ENCODE data around the gene SNX13.

- TF ChIP-seq CTCF (conservative IDR thresholded peaks at IDR 0.05; ENCODE audit: low read depth in 2 of 2), result no peak
- TF ChIP-seq, protein P1, sequence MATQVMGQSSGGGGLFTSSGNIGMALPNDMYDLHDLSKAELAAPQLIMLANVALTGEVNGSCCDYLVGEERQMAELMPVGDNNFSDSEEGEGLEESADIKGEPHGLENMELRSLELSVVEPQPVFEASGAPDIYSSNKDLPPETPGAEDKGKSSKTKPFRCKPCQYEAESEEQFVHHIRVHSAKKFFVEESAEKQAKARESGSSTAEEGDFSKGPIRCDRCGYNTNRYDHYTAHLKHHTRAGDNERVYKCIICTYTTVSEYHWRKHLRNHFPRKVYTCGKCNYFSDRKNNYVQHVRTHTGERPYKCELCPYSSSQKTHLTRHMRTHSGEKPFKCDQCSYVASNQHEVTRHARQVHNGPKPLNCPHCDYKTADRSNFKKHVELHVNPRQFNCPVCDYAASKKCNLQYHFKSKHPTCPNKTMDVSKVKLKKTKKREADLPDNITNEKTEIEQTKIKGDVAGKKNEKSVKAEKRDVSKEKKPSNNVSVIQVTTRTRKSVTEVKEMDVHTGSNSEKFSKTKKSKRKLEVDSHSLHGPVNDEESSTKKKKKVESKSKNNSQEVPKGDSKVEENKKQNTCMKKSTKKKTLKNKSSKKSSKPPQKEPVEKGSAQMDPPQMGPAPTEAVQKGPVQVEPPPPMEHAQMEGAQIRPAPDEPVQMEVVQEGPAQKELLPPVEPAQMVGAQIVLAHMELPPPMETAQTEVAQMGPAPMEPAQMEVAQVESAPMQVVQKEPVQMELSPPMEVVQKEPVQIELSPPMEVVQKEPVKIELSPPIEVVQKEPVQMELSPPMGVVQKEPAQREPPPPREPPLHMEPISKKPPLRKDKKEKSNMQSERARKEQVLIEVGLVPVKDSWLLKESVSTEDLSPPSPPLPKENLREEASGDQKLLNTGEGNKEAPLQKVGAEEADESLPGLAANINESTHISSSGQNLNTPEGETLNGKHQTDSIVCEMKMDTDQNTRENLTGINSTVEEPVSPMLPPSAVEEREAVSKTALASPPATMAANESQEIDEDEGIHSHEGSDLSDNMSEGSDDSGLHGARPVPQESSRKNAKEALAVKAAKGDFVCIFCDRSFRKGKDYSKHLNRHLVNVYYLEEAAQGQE (IDR thresholded peaks at IDR 0.05; ENCODE audit: unreplicated experiment), result no peak
- TF ChIP-seq STAT1 (IDR thresholded peaks at IDR 0.05; ENCODE audit: unreplicated experiment), result no peak
- TF ChIP-seq POLR2AphosphoS5 (IDR thresholded peaks at IDR 0.05; ENCODE audit: low read depth), result no peak
- no peak for TF ChIP-seq EZH2 (IDR thresholded peaks at IDR 0.05; ENCODE audit: low read depth, unreplicated experiment)
- no peak for TF ChIP-seq NANOG (IDR thresholded peaks at IDR 0.05; ENCODE audit: borderline replicate concordance)
- no peak for TF ChIP-seq EZH2phosphoT487 (IDR thresholded peaks at IDR 0.05; ENCODE audit: unreplicated experiment)
- no peak for TF ChIP-seq JUNB (IDR thresholded peaks at IDR 0.05; ENCODE audit: unreplicated experiment)
- TF ChIP-seq ZNF114 (CRISPR knock-in tag; IDR thresholded peaks at IDR 0.05), result no peak
- TF ChIP-seq CREB1 (CRISPR knock-in tag; IDR thresholded peaks at IDR 0.05; ENCODE audit: low read depth), result no peak
These were observed 85.1 kb downstream of the SNX13 start for GRCh38 chr7:17855202-17855601.

Data from GM23338 (cell line).